SK-N-SH treated with all-trans-retinoic acid at 6 μM for 48 hours (cell line): ENCODE results near the gene SCG2.

ENCODE experiments used
- ATAC-seq: fragments of 200-7000 bp; cut with Tn5 transposase; 3 replicates; pipeline ENCODE4 v1.9.1; 2020; ENCODE audit warnings: mild to moderate bottlenecking, moderate library complexity
- ARNTL ChIP-seq: fragments of 450-650 bp; formaldehyde crosslinking; IDR thresholded peaks from 2 replicates; pipeline ENCODE4 v1.5.0; 2020; ENCODE audit warnings: low read depth, mild to moderate bottlenecking, moderate library complexity, borderline replicate concordance
- CREB5 ChIP-seq: fragments of 250-450 bp; sonication (Bioruptor Pico); IDR thresholded peaks from 2 replicates; pipeline ENCODE4 v1.5.1; 2020; ENCODE audit warnings: low read depth, mild to moderate bottlenecking, moderate library complexity
- CSRNP3 ChIP-seq: fragments of 250-450 bp; sonication (Bioruptor Pico); IDR thresholded peaks from 2 replicates; pipeline ENCODE4 v1.5.1; 2021; ENCODE audit warnings: mild to moderate bottlenecking, moderate library complexity
- ESRRG ChIP-seq: fragments of 250-450 bp; sonication (Bioruptor Pico); IDR thresholded peaks from 2 replicates; pipeline ENCODE4 v1.6.1; 2021; ENCODE audit warnings: mild to moderate bottlenecking
- ISL1 ChIP-seq: fragments of 250-450 bp; sonication (Bioruptor Pico); IDR thresholded peaks from 2 replicates; pipeline ENCODE4 v2.1.2; 2022; ENCODE audit warnings: mild to moderate bottlenecking, moderate library complexity
- OSR1 ChIP-seq: fragments of 250-450 bp; sonication (Bioruptor Pico); IDR thresholded peaks from 2 replicates; pipeline ENCODE4 v1.8.0; 2022; ENCODE audit warnings: moderate library complexity, mild to moderate bottlenecking, inconsistent platforms
- PATZ1 ChIP-seq: fragments of 250-450 bp; sonication (Bioruptor Pico); IDR thresholded peaks from 2 replicates; pipeline ENCODE4 v1.8.0; 2020; ENCODE audit warnings: mild to moderate bottlenecking, moderate library complexity, borderline replicate concordance
- PPARA ChIP-seq: fragments of 250-450 bp; sonication (Bioruptor Pico); IDR thresholded peaks from 2 replicates; pipeline ENCODE4 v1.5.0; 2020; ENCODE audit warnings: mild to moderate bottlenecking, borderline replicate concordance
- RARB ChIP-seq: fragments of 250-450 bp; sonication (Bioruptor Pico); IDR thresholded peaks from 2 replicates; pipeline ENCODE4 v1.8.0; 2021; ENCODE audit warnings: mild to moderate bottlenecking, moderate library complexity
- SNAI2 ChIP-seq: fragments of 250-450 bp; sonication (Bioruptor Pico); IDR thresholded peaks from 2 replicates; pipeline ENCODE4 v1.5.0; 2020; ENCODE audit warnings: mild to moderate bottlenecking, moderate library complexity
- TCF4 ChIP-seq: fragments of 250-450 bp; sonication (Bioruptor Pico); IDR thresholded peaks from 2 replicates; pipeline ENCODE4 v1.8.0; 2021; ENCODE audit warnings: mild to moderate bottlenecking, moderate library complexity, borderline replicate concordance
- TOX ChIP-seq: fragments of 250-450 bp; sonication (Bioruptor Pico); IDR thresholded peaks from 2 replicates; pipeline ENCODE4 v1.8.0; 2021; ENCODE audit warnings: mild to moderate bottlenecking, moderate library complexity, borderline replicate concordance
- TSHZ2 ChIP-seq: fragments of 250-450 bp; sonication (Bioruptor Pico); IDR thresholded peaks from 2 replicates; pipeline ENCODE4 v1.5.0; 2020; ENCODE audit warnings: mild to moderate bottlenecking, moderate library complexity
- ZC3H10 ChIP-seq: fragments of 250-450 bp; sonication (Bioruptor Pico); IDR thresholded peaks from 2 replicates; pipeline ENCODE4 v1.5.1; 2021; ENCODE audit warnings: mild to moderate bottlenecking, moderate library complexity
- ZFP3 ChIP-seq: fragments of 250-450 bp; sonication (Bioruptor Pico); IDR thresholded peaks from 2 replicates; pipeline ENCODE4 v1.5.0; 2020; ENCODE audit warnings: mild to moderate bottlenecking, moderate library complexity
- ZFP30 ChIP-seq: fragments of 450-650 bp; formaldehyde crosslinking; IDR thresholded peaks from 2 replicates; pipeline ENCODE4 v1.5.0; 2022; ENCODE audit warnings: mild to moderate bottlenecking, moderate library complexity
- ZNF70 ChIP-seq: fragments of 450-650 bp; formaldehyde crosslinking; IDR thresholded peaks from 2 replicates; pipeline ENCODE4 v1.5.0; 2020; ENCODE audit warnings: mild to moderate bottlenecking, moderate library complexity
- ZNF8 ChIP-seq: fragments of 450-650 bp; formaldehyde crosslinking; IDR thresholded peaks from 2 replicates; pipeline ENCODE4 v1.5.0; 2020; ENCODE audit warnings: mild to moderate bottlenecking, moderate library complexity
- TF ChIP-seq, protein P1 (sequence below): fragments of 250-450 bp; sonication (Bioruptor Pico); IDR thresholded peaks from 2 replicates; pipeline ENCODE4 v1.8.0; 2021; ENCODE audit warnings: low read depth, mild to moderate bottlenecking, moderate library complexity, borderline replicate concordance

The SCG2 gene

DNA sequence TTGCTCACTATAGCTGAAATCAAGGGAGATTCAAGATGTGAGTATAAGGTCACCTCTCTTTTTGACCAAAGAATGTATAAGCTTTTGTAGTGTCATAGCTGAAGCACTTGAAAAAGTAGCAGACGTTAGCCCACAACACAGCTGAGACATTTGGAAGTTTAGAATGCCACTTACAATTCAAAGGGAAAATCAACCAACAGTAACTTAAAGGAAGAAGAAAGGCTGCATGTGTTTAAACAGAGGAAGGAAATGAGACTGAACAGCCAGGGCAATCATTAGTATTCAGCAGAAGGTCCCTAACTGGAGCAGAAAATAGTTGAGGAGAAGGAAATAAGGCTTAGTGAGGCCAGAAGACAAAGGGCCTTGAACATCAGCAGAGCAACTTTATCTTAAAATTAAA lies 23.5 kb upstream of the SCG2 start:
- TF ChIP-seq ZNF8 (CRISPR knock-in tag): no peak
- TF ChIP-seq ZC3H10 (CRISPR knock-in tag): no peak
- no peak for TF ChIP-seq ARNTL (CRISPR knock-in tag)
- ATAC-seq: no peak

DNA sequence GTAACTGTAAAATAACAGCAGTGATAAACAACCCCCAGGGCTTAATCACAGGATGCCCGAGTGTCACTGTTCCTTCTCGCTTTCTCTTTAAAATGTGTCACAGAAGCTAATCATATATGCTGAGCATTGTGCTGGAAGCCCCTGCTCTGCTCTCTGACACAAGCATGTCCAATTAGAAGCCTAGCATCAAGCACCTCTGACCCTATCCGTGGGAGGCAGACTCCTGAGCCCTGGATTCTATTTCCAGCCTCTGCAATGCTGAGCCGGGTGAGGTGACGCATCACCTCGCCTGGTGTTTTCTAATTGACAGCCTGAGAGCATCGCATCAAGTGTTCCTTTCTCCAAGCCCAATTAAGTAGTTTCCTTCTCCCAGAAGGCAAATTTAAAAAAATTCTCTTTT lies 19.7 kb upstream of the SCG2 start:
- no peak for ATAC-seq
- TF ChIP-seq ZNF8 (CRISPR knock-in tag) (no peak), CREB5 (no peak), ESRRG (no peak), TCF4 (CRISPR knock-in tag) (no peak), ZC3H10 (CRISPR knock-in tag) (no peak), ISL1 (no peak), ARNTL (CRISPR knock-in tag) (no peak), SNAI2 (CRISPR knock-in tag) (no peak)

DNA sequence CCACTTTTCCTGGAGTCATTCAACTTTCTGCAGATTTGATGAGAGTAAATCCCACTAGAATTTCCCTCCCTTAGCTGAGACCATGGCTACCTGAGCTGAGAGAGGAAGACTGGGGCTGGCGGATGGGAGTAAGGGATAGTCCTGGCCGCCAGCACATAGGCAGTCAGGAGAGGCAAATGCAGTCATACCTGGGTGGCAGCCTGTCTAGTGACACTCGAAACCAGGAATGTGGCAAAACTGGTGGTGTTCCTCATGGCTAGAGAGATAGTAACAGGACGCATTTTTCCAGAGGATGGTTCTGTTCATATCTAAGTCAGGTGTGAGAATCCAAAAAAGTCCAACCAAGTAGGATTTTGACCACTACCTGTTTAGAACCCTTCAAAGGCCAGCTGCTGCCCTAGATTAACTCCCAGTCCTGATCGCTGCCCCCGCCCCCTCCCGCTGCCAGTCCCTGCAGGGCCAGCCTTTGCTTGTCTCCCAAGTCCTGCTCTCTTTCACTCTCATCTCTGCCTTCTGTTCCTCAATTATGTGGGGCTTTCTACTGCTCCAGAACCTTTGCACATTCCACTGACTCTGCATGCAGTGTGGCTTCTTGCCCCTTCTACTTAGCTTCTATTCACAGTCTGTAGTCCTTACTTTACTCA lies 17.4 kb upstream of the SCG2 start:
- TF ChIP-seq ZC3H10 (CRISPR knock-in tag) (no peak), ZNF8 (CRISPR knock-in tag) (no peak), TCF4 (CRISPR knock-in tag) (no peak), TOX (CRISPR knock-in tag) (no peak), SNAI2 (CRISPR knock-in tag) (no peak), OSR1 (CRISPR knock-in tag) (no peak), ARNTL (CRISPR knock-in tag) (no peak), ZFP3 (CRISPR knock-in tag) (no peak), ZFP30 (no peak), ISL1 (no peak), ZNF70 (CRISPR knock-in tag) (no peak), PPARA (CRISPR knock-in tag) (no peak), PATZ1 (no peak), RARB (CRISPR knock-in tag) (no peak), TSHZ2 (no peak), CSRNP3 (CRISPR knock-in tag) (no peak)
- TF ChIP-seq, protein P1, sequence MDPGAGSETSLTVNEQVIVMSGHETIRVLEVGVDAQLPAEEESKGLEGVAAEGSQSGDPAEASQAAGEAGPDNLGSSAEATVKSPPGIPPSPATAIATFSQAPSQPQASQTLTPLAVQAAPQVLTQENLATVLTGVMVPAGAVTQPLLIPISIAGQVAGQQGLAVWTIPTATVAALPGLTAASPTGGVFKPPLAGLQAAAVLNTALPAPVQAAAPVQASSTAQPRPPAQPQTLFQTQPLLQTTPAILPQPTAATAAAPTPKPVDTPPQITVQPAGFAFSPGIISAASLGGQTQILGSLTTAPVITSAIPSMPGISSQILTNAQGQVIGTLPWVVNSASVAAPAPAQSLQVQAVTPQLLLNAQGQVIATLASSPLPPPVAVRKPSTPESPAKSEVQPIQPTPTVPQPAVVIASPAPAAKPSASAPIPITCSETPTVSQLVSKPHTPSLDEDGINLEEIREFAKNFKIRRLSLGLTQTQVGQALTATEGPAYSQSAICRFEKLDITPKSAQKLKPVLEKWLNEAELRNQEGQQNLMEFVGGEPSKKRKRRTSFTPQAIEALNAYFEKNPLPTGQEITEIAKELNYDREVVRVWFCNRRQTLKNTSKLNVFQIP (CRISPR knock-in tag): no peak
- ATAC-seq: no peak
